ENCODE results near the gene ABI1.

ABI1 gene

GRCh38 chr10:26723016-26723415 lies 137.7 kb downstream of the ABI1 start:
- no peak overlapping the region for H3K4me3 ChIP-seq (ENCODE audit: control insufficient read depth, low read depth, low read length)

GRCh38 chr10:26721561-26721960 lies 139.2 kb downstream of the ABI1 start:
- no peak for DNase-seq (ENCODE audit: low read depth)
- TF ChIP-seq CTCF (conservative IDR thresholded peaks at IDR 0.05; ENCODE audit: control insufficient read depth, insufficient read depth, low read depth, low read length): no peak
- H3K4me3 ChIP-seq (ENCODE audit: control insufficient read depth, low read depth, low read length): no peak overlapping the region

More at GRCh38 chr10:26723016-26723415, 137.7 kb downstream of the ABI1 start:
- DNase-seq (ENCODE audit: low read depth): no peak
- no peak for TF ChIP-seq CTCF (conservative IDR thresholded peaks at IDR 0.05; ENCODE audit: control insufficient read depth, insufficient read depth, low read depth, low read length)

GRCh38 chr10:26717476-26717875 lies 143.3 kb downstream of the ABI1 start:
- TF ChIP-seq CTCF (conservative IDR thresholded peaks at IDR 0.05; ENCODE audit: control insufficient read depth, insufficient read depth, low read depth, low read length): no peak
- H3K4me3 ChIP-seq (ENCODE audit: control insufficient read depth, low read depth, low read length): no peak overlapping the region
- no peak for DNase-seq (ENCODE audit: low read depth)

GRCh38 chr10:26715137-26715487 lies 145.6 kb downstream of the ABI1 start:
- no peak for DNase-seq (ENCODE audit: low read depth)
- no peak overlapping the region for H3K4me3 ChIP-seq (ENCODE audit: control insufficient read depth, low read depth, low read length)
- TF ChIP-seq CTCF (conservative IDR thresholded peaks at IDR 0.05; ENCODE audit: control insufficient read depth, insufficient read depth, low read depth, low read length): no peak

GRCh38 chr10:26714415-26715136 lies 146.2 kb downstream of the ABI1 start:
- DNase-seq (ENCODE audit: low read depth): no peak
- TF ChIP-seq CTCF (conservative IDR thresholded peaks at IDR 0.05; ENCODE audit: control insufficient read depth, insufficient read depth, low read depth, low read length): no peak
- no peak overlapping the region for H3K4me3 ChIP-seq (ENCODE audit: control insufficient read depth, low read depth, low read length)

- no peak overlapping the region for H3K4me3 ChIP-seq (ENCODE audit: control insufficient read depth, low read depth, low read length)
- no peak for TF ChIP-seq CTCF (conservative IDR thresholded peaks at IDR 0.05; ENCODE audit: control insufficient read depth, insufficient read depth, low read depth, low read length)
- no peak for DNase-seq (ENCODE audit: low read depth)
Observed at GRCh38 chr10:26711324-26711723, 149.4 kb downstream of the ABI1 start.

GRCh38 chr10:26706936-26707335 lies 153.8 kb downstream of the ABI1 start:
- no peak overlapping the region for H3K4me3 ChIP-seq (ENCODE audit: control insufficient read depth, low read depth, low read length)
- TF ChIP-seq CTCF (conservative IDR thresholded peaks at IDR 0.05; ENCODE audit: control insufficient read depth, insufficient read depth, low read depth, low read length): no peak
- DNase-seq (ENCODE audit: low read depth): no peak
